ENCODE results near the gene FBXO22.

GRCh38 chr15:75891895-75892294, 11.8 kb upstream of the FBXO22 start:
- TF ChIP-seq CTCF (IDR thresholded peaks at IDR 0.05) (no peak), POLR2A (IDR thresholded peaks at IDR 0.05) (no peak), EP300 (IDR thresholded peaks at IDR 0.05) (no peak)

All from ovary (tissue), 3 donors.